Upper lobe of left lung (tissue), 4 donors: ENCODE data around the gene EXT2.

Source experiments
- POLR2A ChIP-seq, 4 donors: fragments of 450-650 bp; IDR thresholded peaks; one replicate each; pipeline ENCODE4 v1.5.1; 2016 to 2017; ENCODE audit warnings: antibody characterized with exemption in 4 of 4, mild to moderate bottlenecking in 2 of 4
- POLR2AphosphoS5 ChIP-seq, 2 donors: sonication (generic); formaldehyde crosslinking; IDR thresholded peaks; one replicate each; pipeline ENCODE4 v1.5.1; 2017; ENCODE audit warnings: antibody characterized with exemption in 2 of 2
- TF ChIP-seq, protein P1 (sequence below), 6 experiments: fragments of 450-650 bp in 4 of 6; fragments of 200-600 bp in 2 of 6; sonication (generic) in 2 of 6; IDR thresholded peaks; one replicate each; pipeline ENCODE4 v1.5.1; 2016 to 2019; ENCODE audit warnings: antibody characterized with exemption in 6 of 6

GRCh38 chr11:44097821-44098220, 2.3 kb downstream of the EXT2 start:
- TF ChIP-seq POLR2A (IDR thresholded peaks at IDR 0.05) (no peak), POLR2AphosphoS5 (IDR thresholded peaks at IDR 0.05) (no peak)
- TF ChIP-seq, protein P1, sequence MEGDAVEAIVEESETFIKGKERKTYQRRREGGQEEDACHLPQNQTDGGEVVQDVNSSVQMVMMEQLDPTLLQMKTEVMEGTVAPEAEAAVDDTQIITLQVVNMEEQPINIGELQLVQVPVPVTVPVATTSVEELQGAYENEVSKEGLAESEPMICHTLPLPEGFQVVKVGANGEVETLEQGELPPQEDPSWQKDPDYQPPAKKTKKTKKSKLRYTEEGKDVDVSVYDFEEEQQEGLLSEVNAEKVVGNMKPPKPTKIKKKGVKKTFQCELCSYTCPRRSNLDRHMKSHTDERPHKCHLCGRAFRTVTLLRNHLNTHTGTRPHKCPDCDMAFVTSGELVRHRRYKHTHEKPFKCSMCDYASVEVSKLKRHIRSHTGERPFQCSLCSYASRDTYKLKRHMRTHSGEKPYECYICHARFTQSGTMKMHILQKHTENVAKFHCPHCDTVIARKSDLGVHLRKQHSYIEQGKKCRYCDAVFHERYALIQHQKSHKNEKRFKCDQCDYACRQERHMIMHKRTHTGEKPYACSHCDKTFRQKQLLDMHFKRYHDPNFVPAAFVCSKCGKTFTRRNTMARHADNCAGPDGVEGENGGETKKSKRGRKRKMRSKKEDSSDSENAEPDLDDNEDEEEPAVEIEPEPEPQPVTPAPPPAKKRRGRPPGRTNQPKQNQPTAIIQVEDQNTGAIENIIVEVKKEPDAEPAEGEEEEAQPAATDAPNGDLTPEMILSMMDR (IDR thresholded peaks at IDR 0.05), result no peak
